H1 (cell line): ENCODE data around the gene CORO6. TPM values are rescaled to one million over a fixed set of nuclear protein-coding genes. Genes with fewer than 3 reads are reported as not detected.

Source experiments
- CTCF ChIA-PET: fragments of 300-600 bp; sonication (Branson Sonifier 250); formaldehyde crosslinking; loops from one replicate; lab custom pipeline; 2021; ENCODE audit not compliant: partially characterized antibody; lab: Charles Lee
- POLR2A ChIA-PET: fragments of 300-600 bp; sonication (Branson Sonifier 250); formaldehyde crosslinking; loops from one replicate; lab custom pipeline; 2021; ENCODE audit warnings: inconsistent platforms; ENCODE audit not compliant: partially characterized antibody; lab: Charles Lee
- DNase-seq, 2 experiments: peaks; one replicate each; pipeline versions ENCODE4 v3.0.0 to v3.0.0-alpha.2; 2010 to 2022; ENCODE audit warnings: low spot score in 2 of 2, low read depth in 1 of 2, mixed read lengths in 1 of 2
- FAIRE-seq: peaks from 2 replicates; lab custom pipeline; 2011; peaks lifted over from hg19 to GRCh38; lab: Jason Lieb, UNC
- H2AFZ ChIP-seq: 2 replicates; pipeline ENCODE4 v1.8.1; 2012; ENCODE audit warnings: low read length, inconsistent platforms
- H2AK5ac ChIP-seq: 2 replicates; pipeline ENCODE4 v1.6.1; 2013; ENCODE audit warnings: low read depth, low read length
- H2BK120ac ChIP-seq: replicated peaks from 2 replicates; pipeline ENCODE3; 2013; ENCODE audit warnings: low read depth, low read length, inconsistent platforms
- H2BK12ac ChIP-seq: 2 replicates; pipeline ENCODE4 v1.6.1; 2013; ENCODE audit warnings: low read depth, low read length
- H2BK15ac ChIP-seq: 2 replicates; pipeline ENCODE4 v1.6.1; 2013; ENCODE audit warnings: low read length
- H2BK20ac ChIP-seq: 2 replicates; pipeline ENCODE4 v1.6.1; 2013; ENCODE audit warnings: low read length
- H2BK5ac ChIP-seq: 2 replicates; pipeline ENCODE4 v1.6.1; 2013; ENCODE audit warnings: low read depth, low read length
- H3K14ac ChIP-seq: 2 replicates; pipeline ENCODE4 v1.6.1; 2013; ENCODE audit warnings: inconsistent platforms; ENCODE audit not compliant: insufficient read length
- H3K18ac ChIP-seq: 2 replicates; pipeline ENCODE4 v1.6.1; 2013; ENCODE audit warnings: low read length; ENCODE audit errors: extremely low read depth
- H3K23ac ChIP-seq: 2 replicates; pipeline ENCODE4 v1.6.1; 2013; ENCODE audit warnings: inconsistent platforms; ENCODE audit not compliant: insufficient read length
- H3K23me2 ChIP-seq: 2 replicates; pipeline ENCODE4 v1.6.1; 2013; ENCODE audit warnings: low read depth, low read length
- H3K27ac ChIP-seq: 2 replicates; pipeline ENCODE4 v1.6.1; 2011; ENCODE audit warnings: low read depth, low read length, inconsistent platforms
- H3K27me3 ChIP-seq, 4 experiments: replicated peaks in 1 of 4; 1 replicate in 1 of 4; 2 replicates in 3 of 4; pipeline versions ENCODE4 v1.6.1 to v1.8.1; 2011 to 2013; ENCODE audit warnings: low read length in 3 of 4, mild to moderate bottlenecking in 3 of 4, inconsistent platforms in 2 of 4, mixed read lengths in 2 of 4, moderate library complexity in 1 of 4; ENCODE audit not compliant: control insufficient read depth in 3 of 4, insufficient read depth in 3 of 4; ENCODE audit errors: extremely low read depth in 1 of 4
- H3K36me3 ChIP-seq, 4 experiments: 2 replicates each; pipeline versions ENCODE4 v1.6.1 to v1.8.1; 2011 to 2013; ENCODE audit warnings: mild to moderate bottlenecking in 4 of 4, low read length in 3 of 4, moderate library complexity in 2 of 4, control low read depth in 1 of 4, inconsistent platforms in 1 of 4; ENCODE audit not compliant: insufficient read depth in 4 of 4, control insufficient read depth in 2 of 4
- H3K4ac ChIP-seq: replicated peaks from 2 replicates; pipeline ENCODE3; 2013; ENCODE audit warnings: low read length, low read depth, mixed read lengths, inconsistent platforms; ENCODE audit not compliant: insufficient read length
- H3K4me1 ChIP-seq, 4 experiments: replicated peaks in 1 of 4; 1 replicate in 1 of 4; 2 replicates in 3 of 4; pipeline versions ENCODE4 v1.6.1 to v1.8.1; 2011 to 2013; ENCODE audit warnings: low read length in 3 of 4, inconsistent platforms in 2 of 4, mixed read lengths in 1 of 4; ENCODE audit not compliant: insufficient read depth in 4 of 4, control insufficient read depth in 3 of 4
- H3K4me2 ChIP-seq, 2 experiments: 2 replicates each; pipeline versions ENCODE4 v1.6.1 to v1.8.1; 2011 to 2013; ENCODE audit warnings: low read depth in 2 of 2, low read length in 2 of 2, control low read depth in 1 of 2, inconsistent platforms in 1 of 2, mild to moderate bottlenecking in 1 of 2; ENCODE audit not compliant: insufficient read depth in 1 of 2
- H3K4me3 ChIP-seq, 4 experiments: fragments of 200-600, 300-600 bp in 1 of 4; sonication (generic), shearing (Covaris generic), sonication (Bioruptor Twin) in 1 of 4; 2 replicates each; pipeline versions ENCODE4 v1.5.1 to v1.8.1; 2011 to 2016; ENCODE audit warnings: low read length in 4 of 4, low read depth in 3 of 4, control low read depth in 2 of 4, inconsistent platforms in 2 of 4, mild to moderate bottlenecking in 2 of 4, mixed read lengths in 1 of 4, moderate library complexity in 1 of 4; ENCODE audit not compliant: insufficient read depth in 2 of 4; ENCODE audit errors: extremely low read depth in 1 of 4
- H3K56ac ChIP-seq: replicated peaks from 2 replicates; pipeline ENCODE3; 2013; ENCODE audit warnings: low read depth, mild to moderate bottlenecking, mixed read lengths, low read length, inconsistent platforms; ENCODE audit not compliant: insufficient read length
- H3K79me1 ChIP-seq: 2 replicates; pipeline ENCODE4 v1.6.1; 2013; ENCODE audit warnings: low read depth, low read length, control low read depth
- H3K79me2 ChIP-seq, 2 experiments: 2 replicates each; pipeline versions ENCODE4 v1.6.1 to v1.8.1; 2012 to 2013; ENCODE audit warnings: low read length in 2 of 2, mild to moderate bottlenecking in 2 of 2, inconsistent platforms in 1 of 2; ENCODE audit not compliant: insufficient read depth in 2 of 2, control insufficient read depth in 1 of 2
- H3K9ac ChIP-seq, 4 experiments: replicated peaks in 1 of 4; 1 replicate in 1 of 4; 2 replicates in 3 of 4; pipeline versions ENCODE4 v1.6.1 to v1.8.1; 2011 to 2013; ENCODE audit warnings: low read depth in 3 of 4, low read length in 3 of 4, control low read depth in 2 of 4, mild to moderate bottlenecking in 2 of 4, moderate library complexity in 2 of 4, inconsistent platforms in 1 of 4; ENCODE audit errors: extremely low read depth in 1 of 4
- H3K9me3 ChIP-seq, 2 experiments: 2 replicates each; pipeline versions ENCODE4 v1.6.1 to v1.8.1; 2012 to 2013; ENCODE audit warnings: mild to moderate bottlenecking in 2 of 2, moderate library complexity in 2 of 2, control low read depth in 1 of 2, inconsistent platforms in 1 of 2, low read depth in 1 of 2, low read length in 1 of 2, mixed read lengths in 1 of 2; ENCODE audit not compliant: insufficient read depth in 2 of 2
- H4K20me1 ChIP-seq, 2 experiments: replicated peaks in 1 of 2; 2 replicates each; pipeline versions ENCODE3 to v1.8.1; 2011 to 2013; ENCODE audit warnings: inconsistent platforms in 2 of 2, low read length in 2 of 2, mild to moderate bottlenecking in 1 of 2; ENCODE audit not compliant: insufficient read depth in 2 of 2, control insufficient read depth in 1 of 2
- H4K5ac ChIP-seq: 2 replicates; pipeline ENCODE4 v1.6.1; 2013; ENCODE audit warnings: low read length, low read depth, mixed read lengths, inconsistent platforms; ENCODE audit not compliant: insufficient read length
- H4K8ac ChIP-seq: 2 replicates; pipeline ENCODE4 v1.8.0; 2013; ENCODE audit warnings: mild to moderate bottlenecking, moderate library complexity, low read length, inconsistent platforms; ENCODE audit not compliant: insufficient read depth; ENCODE audit errors: extremely low read depth
- H4K91ac ChIP-seq: replicated peaks from 2 replicates; pipeline ENCODE3; 2013; ENCODE audit warnings: low read length, mixed read lengths, inconsistent platforms; ENCODE audit not compliant: insufficient read length
- EGR1 ChIP-seq: IDR thresholded peaks from 2 replicates; pipeline ENCODE4 v1.6.1; 2011; ENCODE audit warnings: low read depth, low read length, borderline replicate concordance
- EZH2 ChIP-seq: fragments of 200-600 bp; sonication (generic); IDR thresholded peaks from 2 replicates; pipeline ENCODE4 v1.7.1; 2012; ENCODE audit warnings: low read depth, mild to moderate bottlenecking, moderate library complexity, low read length, inconsistent platforms; ENCODE audit not compliant: severe bottlenecking
- HDAC2 ChIP-seq, 2 experiments: fragments of 300-600 bp in 1 of 2; sonication (generic) in 1 of 2; IDR thresholded peaks; 2 replicates each; pipeline ENCODE4 v1.6.1; 2011 to 2012; ENCODE audit warnings: low read depth in 2 of 2, low read length in 2 of 2, mild to moderate bottlenecking in 2 of 2, moderate library complexity in 2 of 2, borderline replicate concordance in 1 of 2, inconsistent platforms in 1 of 2
- KDM4A ChIP-seq: IDR thresholded peaks from one replicate; pipeline ENCODE4 v1.7.1; 2012; ENCODE audit warnings: low read depth, mild to moderate bottlenecking, moderate library complexity, low read length, inconsistent platforms; ENCODE audit not compliant: severe bottlenecking
- POLR2AphosphoS5 ChIP-seq: IDR thresholded peaks from 2 replicates; pipeline ENCODE4 v1.6.1; 2011; ENCODE audit warnings: low read depth, low read length
- SUZ12 ChIP-seq: fragments of 200-600 bp; sonication (generic); IDR thresholded peaks from 2 replicates; pipeline ENCODE4 v1.6.1; 2012; ENCODE audit warnings: mild to moderate bottlenecking, inconsistent platforms, low read length, moderate library complexity, mixed read lengths
- WGBS, 2 experiments: shearing (Covaris generic) in 1 of 2; methylation state at CpG; one replicate each; pipeline versions ENCODE4 v1.1.6 to v1.1.7; 2013 to 2015; ENCODE audit warnings: low lambda C conversion rate in 2 of 2, mixed read lengths in 2 of 2, inconsistent platforms in 1 of 2, low coverage in 1 of 2, missing lambda C conversion rate in 1 of 2; ENCODE audit not compliant: insufficient replicate concordance in 2 of 2, insufficient coverage in 1 of 2, insufficient read length in 1 of 2; ENCODE audit errors: extremely low coverage in 1 of 2, missing lambda C conversion rate in 1 of 2; 5-methylcytosine and 5-hydroxymethylcytosine counted together
- polyA plus RNA-seq, 7 experiments: library from polyadenylated mRNA; depleted of rRNA in 3 of 7; stranded (reverse) in 5 of 7; unstranded in 2 of 7; fragments of >200 nt in 5 of 7; fragments of 200-250 nt in 2 of 7; gene quantifications; 1 replicate in 5 of 7; 2 replicates in 1 of 7; 4 replicates in 1 of 7; pipeline versions ENCODE4 v1.2.1 to v1.2.3, GENCODE V29; 2011 to 2013; ENCODE audit warnings: missing spikeins in 2 of 7, mixed read lengths in 2 of 7
- total RNA-seq: library from RNA; stranded (reverse); fragmentation: NEBNext Ultra II Directional; extraction: Animal tissue kit (Norgen Biotek cat#: 25700); gene quantifications from 2 replicates; pipeline ENCODE4 v1.2.1, GENCODE V29; 2021
- TF ChIP-seq, protein P1 (sequence below), 3 experiments: IDR thresholded peaks; 1 replicate in 2 of 3; 2 replicates in 1 of 3; pipeline versions ENCODE4 v1.5.1 to v1.6.1; 2011; ENCODE audit warnings: low read length in 3 of 3, mild to moderate bottlenecking in 3 of 3, inconsistent platforms in 2 of 3, low read depth in 1 of 3, moderate library complexity in 1 of 3; ENCODE audit not compliant: insufficient read depth in 1 of 3; ENCODE audit errors: control extremely low read depth in 1 of 3

CORO6 gene
- total and polyA plus RNA-seq, 2 of the 8 experiments (the other 6 are each of a cell fraction or from before 2014, with no cell fraction given): 2.5 to 8.6 TPM

GRCh38 chr17:29567554-29568330 lies 55.0 kb downstream of the CORO6 start:
- Histone ChIP-seq H4K5ac (no peak overlapping the region), H3K18ac (peak overlapping the region; percentile 60), H3K27ac (no peak overlapping the region), H2AK5ac (no peak overlapping the region), H4K91ac (no peak overlapping the region), H3K79me2 (no peaks in the 10 kb centered on the region), H2BK5ac (no peak overlapping the region; the same call in 1 of the 2 replicates), H2BK20ac (no peak overlapping the region; the same call in 1 of the 2 replicates), H3K4ac (no peak overlapping the region), H2BK12ac (0 out of 2 replicates have a peak overlapping the region, but pooled peaks have one; percentile 9), H3K9ac (peak overlapping the region in 1 of 4 experiments; percentile 40; a peak in 2 of 7 replicates), H4K20me1 (peaks cover 1 to 2% of the 10 kb centered on the region in 2 experiments), H2BK120ac (no peak overlapping the region), H3K4me1 (peaks cover 6 to 15% (median 11%) of the 10 kb centered on the region in 4 experiments; a peak in 6 of 7 replicates), H3K9me3 (no peaks in the 10 kb centered on the region), H3K56ac (peak overlapping the region; percentile 9), H3K4me2 (peak overlapping the region; percentile 84 to 93), H3K23me2 (peaks cover 27% of the 10 kb centered on the region), H2BK15ac (no peak overlapping the region), H4K8ac (peak overlapping the region; percentile 52), H3K27me3 (peaks cover 11 to 47% (median 34%) of the 10 kb centered on the region in 4 experiments), H2AFZ (peak overlapping the region; percentile 96), H3K36me3 (no peaks in the 10 kb centered on the region), H3K4me3 (peak overlapping the region; percentile 55 to 76 (median 71)), H3K23ac (no peak overlapping the region), H3K79me1 (no peaks in the 10 kb centered on the region), H3K14ac (no peak overlapping the region)
- FAIRE-seq (no peak), DNase-seq (peak in 1 of 2 experiments; percentile 84)
- ChIA-PET POLR2A (interaction anchor here (0.9 to 2.0 kb wide), 6 partner anchors 21 to 198 kb away, joined by 3 to 7 read pairs (median 4); partner anchors contain the start of gene ANKRD13B), CTCF (interaction anchor here (0.6 to 10.3 kb wide), 6 partner anchors 16 to 146 kb away, joined by 3 to 99 read pairs (median 4); partner anchors contain the start of gene CORO6)
- WGBS, 2 experiments: 2% methylated on average over 43 of the region's 63 CpGs; no CpG with 5 or more reads in 1 of the 2 experiments
- peak; percentile 46 for TF ChIP-seq EZH2
- TF ChIP-seq SUZ12: peak; percentile 35; the same call in 1 of the 2 replicates
- peak; percentile 45 for TF ChIP-seq KDM4A
- no peak for TF ChIP-seq EGR1
- 0 out of 4 replicates have a peak, but pooled peaks of 1 of the 2 experiments have one; percentile 34 for TF ChIP-seq HDAC2 (IDR thresholded peaks at IDR 0.05; ENCODE audit: borderline replicate concordance in 1 of 2, low read depth in 2 of 2, low read length in 2 of 2)
- TF ChIP-seq POLR2AphosphoS5: no peak
- TF ChIP-seq, protein P1, sequence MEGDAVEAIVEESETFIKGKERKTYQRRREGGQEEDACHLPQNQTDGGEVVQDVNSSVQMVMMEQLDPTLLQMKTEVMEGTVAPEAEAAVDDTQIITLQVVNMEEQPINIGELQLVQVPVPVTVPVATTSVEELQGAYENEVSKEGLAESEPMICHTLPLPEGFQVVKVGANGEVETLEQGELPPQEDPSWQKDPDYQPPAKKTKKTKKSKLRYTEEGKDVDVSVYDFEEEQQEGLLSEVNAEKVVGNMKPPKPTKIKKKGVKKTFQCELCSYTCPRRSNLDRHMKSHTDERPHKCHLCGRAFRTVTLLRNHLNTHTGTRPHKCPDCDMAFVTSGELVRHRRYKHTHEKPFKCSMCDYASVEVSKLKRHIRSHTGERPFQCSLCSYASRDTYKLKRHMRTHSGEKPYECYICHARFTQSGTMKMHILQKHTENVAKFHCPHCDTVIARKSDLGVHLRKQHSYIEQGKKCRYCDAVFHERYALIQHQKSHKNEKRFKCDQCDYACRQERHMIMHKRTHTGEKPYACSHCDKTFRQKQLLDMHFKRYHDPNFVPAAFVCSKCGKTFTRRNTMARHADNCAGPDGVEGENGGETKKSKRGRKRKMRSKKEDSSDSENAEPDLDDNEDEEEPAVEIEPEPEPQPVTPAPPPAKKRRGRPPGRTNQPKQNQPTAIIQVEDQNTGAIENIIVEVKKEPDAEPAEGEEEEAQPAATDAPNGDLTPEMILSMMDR (IDR thresholded peaks at IDR 0.05; ENCODE audit: control extremely low read depth in 1 of 3, insufficient read depth in 1 of 3, low read depth in 1 of 3, low read length in 3 of 3): peak in 2 of 3 experiments; percentile 17 to 27; a peak in 3 of 4 replicates
